PC-3 (cell line): ENCODE data around the gene RRP9. TPM values are rescaled to one million over a fixed set of nuclear protein-coding genes. Genes with fewer than 3 reads are reported as not detected.
"Not testable (repeated sequence)": the region's sequence is repeated elsewhere in the genome, so short reads cannot be mapped to it uniquely, and the experiment has no call there.

Source experiments
- ATAC-seq: fragments of 200-7000 bp; cut with Tn5 transposase; 2 replicates; pipeline ENCODE4 v1.9.1; 2020; ENCODE audit warnings: mild to moderate bottlenecking, moderate library complexity
- BruUV-seq: library from RNA; stranded (reverse); fragments of 400-500 nt; replicated peaks from 2 replicates; lab custom pipeline; 2021; lab: Mats Ljungman, UMichigan
- CTCF ChIA-PET: fragments of 300-600 bp; sonication (Branson Sonifier 250); formaldehyde crosslinking; loops from one replicate; lab custom pipeline; 2022; ENCODE audit warnings: antibody characterized with exemption; lab: Charles Lee
- POLR2A ChIA-PET: fragments of 300-600 bp; sonication (Branson Sonifier 250); formaldehyde crosslinking; loops from one replicate; lab custom pipeline; 2022; ENCODE audit warnings: antibody characterized with exemption; ENCODE audit not compliant: unreplicated experiment; lab: Charles Lee
- DNase-seq: peaks from one replicate; pipeline ENCODE4 v3.0.0-alpha.2; 2015
- H2AFZ ChIP-seq: fragments of 300-600 bp; sonication (generic); 2 replicates; pipeline ENCODE4 v1.6.0; 2016; ENCODE audit warnings: antibody characterized with exemption, low read length
- H3F3A ChIP-seq: fragments of 300-600 bp; sonication (generic); one replicate; pipeline ENCODE4 v1.6.0; 2017; ENCODE audit warnings: antibody characterized with exemption, low read length, control low read depth, mild to moderate bottlenecking; ENCODE audit not compliant: unreplicated experiment
- H3K27ac ChIP-seq: fragments of 300-600 bp; sonication (generic); 2 replicates; pipeline ENCODE4 v1.5.1; 2016; ENCODE audit warnings: mild to moderate bottlenecking, low read length
- H3K27me3 ChIP-seq: fragments of 300-600 bp; sonication (generic); 2 replicates; pipeline ENCODE4 v1.6.1; 2016; ENCODE audit warnings: low read length, mixed read lengths
- H3K36me3 ChIP-seq: fragments of 300-600 bp; sonication (generic); 2 replicates; pipeline ENCODE4 v1.6.1; 2016; ENCODE audit warnings: low read depth, mixed run types, low read length, mixed read lengths
- H3K4me1 ChIP-seq: fragments of 300-600 bp; sonication (generic); 2 replicates; pipeline ENCODE4 v1.5.1; 2016; ENCODE audit warnings: low read length; ENCODE audit not compliant: insufficient read depth
- H3K4me2 ChIP-seq: fragments of 300-600 bp; sonication (generic); 2 replicates; pipeline ENCODE4 v1.6.0; 2016; ENCODE audit warnings: low read length
- H3K4me3 ChIP-seq: fragments of 300-600 bp; sonication (generic); 2 replicates; pipeline ENCODE4 v1.5.1; 2016; ENCODE audit warnings: mild to moderate bottlenecking, low read length, mixed read lengths
- H3K79me2 ChIP-seq: fragments of 300-600 bp; sonication (generic); 2 replicates; pipeline ENCODE4 v1.6.1; 2017; ENCODE audit warnings: low read length, mixed read lengths
- H3K9ac ChIP-seq: fragments of 300-600 bp; sonication (generic); 2 replicates; pipeline ENCODE4 v1.6.0; 2016; ENCODE audit warnings: mild to moderate bottlenecking, low read length
- H3K9me2 ChIP-seq: fragments of 300-600 bp; sonication (generic); replicated peaks from 2 replicates; pipeline ENCODE4 v1.6.1; 2016; ENCODE audit warnings: mixed run types, low read length, mixed read lengths
- H3K9me3 ChIP-seq: fragments of 300-600 bp; sonication (generic); 2 replicates; pipeline ENCODE4 v1.6.1; 2016; ENCODE audit warnings: low read length, mixed read lengths
- H4K20me1 ChIP-seq: fragments of 300-600 bp; sonication (generic); 2 replicates; pipeline ENCODE4 v1.6.1; 2016; ENCODE audit warnings: low read length, mixed read lengths
- EZH2 ChIP-seq: fragments of 300-600 bp; sonication (generic); IDR thresholded peaks from one replicate; pipeline ENCODE4 v1.6.1; 2017; ENCODE audit warnings: antibody characterized with exemption, mild to moderate bottlenecking, low read length; ENCODE audit not compliant: unreplicated experiment
- EZH2phosphoT487 ChIP-seq: fragments of 300-600 bp; sonication (generic); IDR thresholded peaks from 2 replicates; pipeline ENCODE4 v1.6.1; 2018; ENCODE audit warnings: mild to moderate bottlenecking, antibody characterized with exemption, low read length, borderline replicate concordance
- intact Hi-C: fragments of 100-400 bp; cut with micrococcal nuclease; formaldehyde crosslinking; loops from 2 replicates; pipeline ENCODE4 v1.9.0; 2023
- total RNA-seq: library from RNA; depleted of rRNA; stranded (reverse); fragments of >200 nt; gene quantifications from 2 replicates; pipeline ENCODE4 v1.2.3, GENCODE V29; 2014
- TF ChIP-seq, protein P1 (sequence below): fragments of 300-600 bp; sonication (generic); conservative IDR thresholded peaks from 2 replicates; pipeline ENCODE4 v1.5.1; 2017; ENCODE audit warnings: antibody characterized with exemption, low read depth, mild to moderate bottlenecking, low read length

Gene RRP9
- total RNA-seq, 1 experiment from 2014 or later, result 95.0 TPM

DNA sequence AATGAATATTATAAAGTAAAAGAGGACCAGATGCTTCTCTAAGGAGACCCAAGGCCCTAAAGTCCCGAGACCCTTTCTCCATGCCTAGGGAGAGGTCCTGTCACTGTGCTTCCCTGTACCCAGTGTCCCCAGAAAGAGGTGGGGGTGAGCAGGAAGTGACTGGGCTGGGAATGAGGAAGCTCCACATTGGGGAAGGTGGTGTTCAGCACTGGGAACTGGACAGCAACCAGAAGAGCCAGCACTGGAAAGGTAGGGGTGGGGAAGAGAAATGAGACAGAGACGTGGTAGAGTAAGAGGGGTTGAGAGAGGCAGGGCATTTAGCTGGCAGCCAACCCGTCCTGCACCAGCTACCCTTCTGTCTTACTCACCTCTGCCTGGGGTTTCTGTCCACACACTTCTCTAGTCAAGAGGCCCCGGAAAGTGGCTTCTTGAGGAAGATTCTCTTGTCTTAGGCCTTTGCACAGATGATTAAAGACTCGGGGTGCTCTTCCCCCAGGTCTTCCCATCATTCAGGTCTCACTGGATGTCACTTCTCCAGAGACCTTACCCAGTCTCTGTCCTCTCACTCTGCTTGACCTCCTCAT lies 12.2 kb downstream of the RRP9 start:
- intact Hi-C loops, result no loop called here
- Histone ChIP-seq H3K9ac (no peak overlapping the region), H3K4me3 (no peak overlapping the region), H3K9me2 (no peaks in the 10 kb centered on the region), H3K27ac (no peak overlapping the region), H3K4me2 (no peak overlapping the region), H3K9me3 (no peaks in the 10 kb centered on the region), H3K36me3 (peaks cover 19% of the 10 kb centered on the region), H2AFZ (no peak overlapping the region), H4K20me1 (no peaks in the 10 kb centered on the region), H3K79me2 (no peaks in the 10 kb centered on the region), H3K4me1 (no peaks in the 10 kb centered on the region), H3K27me3 (no peaks in the 10 kb centered on the region), H3F3A (no peaks in the 10 kb centered on the region)
- ChIA-PET POLR2A (no interaction called here), CTCF (no interaction called here)
- no peak for TF ChIP-seq EZH2phosphoT487
- no peak for TF ChIP-seq EZH2
- TF ChIP-seq, protein P1, sequence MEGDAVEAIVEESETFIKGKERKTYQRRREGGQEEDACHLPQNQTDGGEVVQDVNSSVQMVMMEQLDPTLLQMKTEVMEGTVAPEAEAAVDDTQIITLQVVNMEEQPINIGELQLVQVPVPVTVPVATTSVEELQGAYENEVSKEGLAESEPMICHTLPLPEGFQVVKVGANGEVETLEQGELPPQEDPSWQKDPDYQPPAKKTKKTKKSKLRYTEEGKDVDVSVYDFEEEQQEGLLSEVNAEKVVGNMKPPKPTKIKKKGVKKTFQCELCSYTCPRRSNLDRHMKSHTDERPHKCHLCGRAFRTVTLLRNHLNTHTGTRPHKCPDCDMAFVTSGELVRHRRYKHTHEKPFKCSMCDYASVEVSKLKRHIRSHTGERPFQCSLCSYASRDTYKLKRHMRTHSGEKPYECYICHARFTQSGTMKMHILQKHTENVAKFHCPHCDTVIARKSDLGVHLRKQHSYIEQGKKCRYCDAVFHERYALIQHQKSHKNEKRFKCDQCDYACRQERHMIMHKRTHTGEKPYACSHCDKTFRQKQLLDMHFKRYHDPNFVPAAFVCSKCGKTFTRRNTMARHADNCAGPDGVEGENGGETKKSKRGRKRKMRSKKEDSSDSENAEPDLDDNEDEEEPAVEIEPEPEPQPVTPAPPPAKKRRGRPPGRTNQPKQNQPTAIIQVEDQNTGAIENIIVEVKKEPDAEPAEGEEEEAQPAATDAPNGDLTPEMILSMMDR, result no peak
- ATAC-seq, result peak; percentile 21; the same call in 1 of the 2 replicates
- DNase-seq, result peak; percentile 27
- no TSS peak for BruUV-seq

DNA sequence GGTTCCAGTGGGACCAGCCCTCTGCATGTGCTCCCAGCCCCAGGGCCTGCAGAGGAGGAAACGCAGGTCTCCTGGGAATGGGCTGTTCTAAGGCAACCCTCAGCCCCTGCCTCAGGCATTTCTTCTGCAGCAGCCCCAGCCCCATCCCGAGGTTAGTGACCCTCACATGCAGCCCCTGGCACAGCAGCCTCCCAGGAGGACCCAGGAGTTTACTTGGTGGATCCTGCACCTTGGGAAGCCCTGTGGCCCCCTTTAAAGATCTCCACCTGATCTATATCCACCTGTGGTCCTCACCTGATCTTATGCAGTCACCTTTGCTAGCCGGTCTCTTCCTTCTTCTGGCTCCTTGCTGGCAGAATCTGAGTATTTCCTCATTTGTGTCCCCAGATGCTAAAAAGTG lies 12.7 kb downstream of the RRP9 start:
- ATAC-seq, H3K27ac ChIP-seq, H2AFZ ChIP-seq, H3K9me2 ChIP-seq, H3K27me3 ChIP-seq, intact Hi-C loops, H4K20me1 ChIP-seq, POLR2A ChIA-PET, CTCF ChIA-PET, DNase-seq, H3K4me2 ChIP-seq, H3F3A ChIP-seq, H3K79me2 ChIP-seq, H3K4me3 ChIP-seq, BruUV-seq, H3K9ac ChIP-seq, H3K4me1 ChIP-seq, H3K9me3 ChIP-seq: not testable (repeated sequence)
- H3K36me3 ChIP-seq, result peaks cover 15% of the 10 kb centered on the region

DNA sequence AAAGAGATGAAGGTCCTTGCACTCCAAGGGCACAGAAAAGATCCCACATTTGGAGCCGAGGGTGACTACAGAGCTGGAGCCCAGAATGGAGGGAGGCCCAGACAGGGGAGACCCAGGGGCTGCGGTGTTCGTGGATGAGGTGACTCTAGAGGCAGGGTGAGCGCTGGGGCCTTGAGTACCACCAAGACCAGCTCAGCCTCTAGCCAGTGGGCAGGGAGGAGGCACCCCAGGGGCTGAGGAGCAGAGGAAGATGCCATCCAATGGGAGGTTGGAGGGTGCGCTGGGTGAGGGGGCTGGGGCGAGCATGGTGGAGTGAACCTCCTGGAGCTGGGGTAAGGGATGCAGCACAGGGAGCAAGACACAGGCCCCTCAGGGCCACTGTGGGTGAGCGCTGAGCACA lies 13.3 kb downstream of the RRP9 start:
- H3K27ac ChIP-seq, result no peak overlapping the region
- H3K9me3 ChIP-seq, result no peaks in the 10 kb centered on the region
- H2AFZ ChIP-seq, result no peak overlapping the region
- ChIA-PET POLR2A (no interaction called here), CTCF (no interaction called here)
- no peak for DNase-seq
- H3K36me3 ChIP-seq, result peaks cover 10% of the 10 kb centered on the region
- no peak overlapping the region for H3K4me3 ChIP-seq
- H3K79me2 ChIP-seq, result no peaks in the 10 kb centered on the region
- TF ChIP-seq EZH2phosphoT487 (no peak), EZH2 (no peak)
- TF ChIP-seq, protein P1, result no peak
- H3K4me1 ChIP-seq, result no peaks in the 10 kb centered on the region
- H3K27me3 ChIP-seq, result no peaks in the 10 kb centered on the region
- BruUV-seq, result no TSS peak
- no peak for ATAC-seq
- H3F3A ChIP-seq, result no peaks in the 10 kb centered on the region
- H3K9me2 ChIP-seq, result no peaks in the 10 kb centered on the region
- H3K9ac ChIP-seq, result no peak overlapping the region
- intact Hi-C loops, result no loop called here
- H3K4me2 ChIP-seq, result no peak overlapping the region
- H4K20me1 ChIP-seq, result no peaks in the 10 kb centered on the region
